PC-3 (cell line): ENCODE data around the gene GTSF1L. TPM values are rescaled to one million over a fixed set of nuclear protein-coding genes. Genes with fewer than 3 reads are reported as not detected.

Source experiments
- ATAC-seq: fragments of 200-7000 bp; cut with Tn5 transposase; 2 replicates; pipeline ENCODE4 v1.9.1; 2020; ENCODE audit warnings: mild to moderate bottlenecking, moderate library complexity
- BruUV-seq: library from RNA; stranded (reverse); fragments of 400-500 nt; replicated peaks from 2 replicates; lab custom pipeline; 2021; lab: Mats Ljungman, UMichigan
- CTCF ChIA-PET: fragments of 300-600 bp; sonication (Branson Sonifier 250); formaldehyde crosslinking; loops from one replicate; lab custom pipeline; 2022; ENCODE audit warnings: antibody characterized with exemption; lab: Charles Lee
- POLR2A ChIA-PET: fragments of 300-600 bp; sonication (Branson Sonifier 250); formaldehyde crosslinking; loops from one replicate; lab custom pipeline; 2022; ENCODE audit warnings: antibody characterized with exemption; ENCODE audit not compliant: unreplicated experiment; lab: Charles Lee
- DNase-seq: peaks from one replicate; pipeline ENCODE4 v3.0.0-alpha.2; 2015
- H2AFZ ChIP-seq: fragments of 300-600 bp; sonication (generic); 2 replicates; pipeline ENCODE4 v1.6.0; 2016; ENCODE audit warnings: antibody characterized with exemption, low read length
- H3F3A ChIP-seq: fragments of 300-600 bp; sonication (generic); one replicate; pipeline ENCODE4 v1.6.0; 2017; ENCODE audit warnings: antibody characterized with exemption, low read length, control low read depth, mild to moderate bottlenecking; ENCODE audit not compliant: unreplicated experiment
- H3K27ac ChIP-seq: fragments of 300-600 bp; sonication (generic); 2 replicates; pipeline ENCODE4 v1.5.1; 2016; ENCODE audit warnings: mild to moderate bottlenecking, low read length
- H3K27me3 ChIP-seq: fragments of 300-600 bp; sonication (generic); 2 replicates; pipeline ENCODE4 v1.6.1; 2016; ENCODE audit warnings: low read length, mixed read lengths
- H3K36me3 ChIP-seq: fragments of 300-600 bp; sonication (generic); 2 replicates; pipeline ENCODE4 v1.6.1; 2016; ENCODE audit warnings: low read depth, mixed run types, low read length, mixed read lengths
- H3K4me1 ChIP-seq: fragments of 300-600 bp; sonication (generic); 2 replicates; pipeline ENCODE4 v1.5.1; 2016; ENCODE audit warnings: low read length; ENCODE audit not compliant: insufficient read depth
- H3K4me2 ChIP-seq: fragments of 300-600 bp; sonication (generic); 2 replicates; pipeline ENCODE4 v1.6.0; 2016; ENCODE audit warnings: low read length
- H3K4me3 ChIP-seq: fragments of 300-600 bp; sonication (generic); 2 replicates; pipeline ENCODE4 v1.5.1; 2016; ENCODE audit warnings: mild to moderate bottlenecking, low read length, mixed read lengths
- H3K79me2 ChIP-seq: fragments of 300-600 bp; sonication (generic); 2 replicates; pipeline ENCODE4 v1.6.1; 2017; ENCODE audit warnings: low read length, mixed read lengths
- H3K9ac ChIP-seq: fragments of 300-600 bp; sonication (generic); 2 replicates; pipeline ENCODE4 v1.6.0; 2016; ENCODE audit warnings: mild to moderate bottlenecking, low read length
- H3K9me2 ChIP-seq: fragments of 300-600 bp; sonication (generic); replicated peaks from 2 replicates; pipeline ENCODE4 v1.6.1; 2016; ENCODE audit warnings: mixed run types, low read length, mixed read lengths
- H3K9me3 ChIP-seq: fragments of 300-600 bp; sonication (generic); 2 replicates; pipeline ENCODE4 v1.6.1; 2016; ENCODE audit warnings: low read length, mixed read lengths
- H4K20me1 ChIP-seq: fragments of 300-600 bp; sonication (generic); 2 replicates; pipeline ENCODE4 v1.6.1; 2016; ENCODE audit warnings: low read length, mixed read lengths
- EZH2 ChIP-seq: fragments of 300-600 bp; sonication (generic); IDR thresholded peaks from one replicate; pipeline ENCODE4 v1.6.1; 2017; ENCODE audit warnings: antibody characterized with exemption, mild to moderate bottlenecking, low read length; ENCODE audit not compliant: unreplicated experiment
- EZH2phosphoT487 ChIP-seq: fragments of 300-600 bp; sonication (generic); IDR thresholded peaks from 2 replicates; pipeline ENCODE4 v1.6.1; 2018; ENCODE audit warnings: mild to moderate bottlenecking, antibody characterized with exemption, low read length, borderline replicate concordance
- intact Hi-C: fragments of 100-400 bp; cut with micrococcal nuclease; formaldehyde crosslinking; loops from 2 replicates; pipeline ENCODE4 v1.9.0; 2023
- total RNA-seq: library from RNA; depleted of rRNA; stranded (reverse); fragments of >200 nt; gene quantifications from 2 replicates; pipeline ENCODE4 v1.2.3, GENCODE V29; 2014
- TF ChIP-seq, protein P1 (sequence below): fragments of 300-600 bp; sonication (generic); conservative IDR thresholded peaks from 2 replicates; pipeline ENCODE4 v1.5.1; 2017; ENCODE audit warnings: antibody characterized with exemption, low read depth, mild to moderate bottlenecking, low read length

The GTSF1L gene
- total RNA-seq, 1 experiment from 2014 or later: not detected

DNA sequence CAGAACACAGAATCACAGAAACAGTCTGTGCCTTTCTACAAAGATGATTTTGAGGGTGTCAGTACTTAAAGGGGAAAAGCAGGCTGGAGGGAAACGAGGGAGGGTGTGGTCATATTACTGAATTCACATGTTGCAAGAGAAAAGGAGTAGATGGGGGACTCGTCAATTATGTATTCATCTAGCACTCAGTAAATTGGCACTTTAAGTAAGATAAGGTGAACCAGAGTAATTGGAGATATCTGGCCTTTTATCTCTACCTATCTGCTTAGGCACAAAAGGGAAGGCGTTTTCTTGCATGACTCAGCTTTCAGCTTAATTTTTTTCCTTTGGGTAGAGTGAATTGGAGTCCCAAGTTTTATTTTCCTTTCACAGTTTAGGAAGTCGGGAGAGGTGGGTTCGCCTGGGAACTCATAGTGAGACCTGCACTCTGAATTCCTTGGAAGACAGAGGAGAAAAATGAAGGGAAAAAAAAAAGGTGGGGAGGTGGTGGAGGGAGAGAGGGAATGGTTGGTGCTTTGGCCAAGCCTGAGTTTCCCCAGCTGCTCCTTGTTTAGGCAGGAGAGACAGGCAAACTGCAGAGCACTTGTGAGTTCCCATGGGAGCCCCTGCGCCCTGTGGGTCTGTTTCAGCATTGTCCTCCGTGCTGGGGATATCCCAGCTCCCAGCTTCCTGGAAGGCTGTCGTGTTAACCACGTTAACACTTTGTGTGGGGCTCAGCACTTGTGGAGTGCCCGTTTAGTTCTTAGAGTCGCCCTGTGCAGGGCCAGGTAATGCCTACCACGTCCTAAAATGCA lies 19.7 kb upstream of the GTSF1L start:
- TF ChIP-seq EZH2 (no peak), EZH2phosphoT487 (no peak)
- TF ChIP-seq, protein P1, sequence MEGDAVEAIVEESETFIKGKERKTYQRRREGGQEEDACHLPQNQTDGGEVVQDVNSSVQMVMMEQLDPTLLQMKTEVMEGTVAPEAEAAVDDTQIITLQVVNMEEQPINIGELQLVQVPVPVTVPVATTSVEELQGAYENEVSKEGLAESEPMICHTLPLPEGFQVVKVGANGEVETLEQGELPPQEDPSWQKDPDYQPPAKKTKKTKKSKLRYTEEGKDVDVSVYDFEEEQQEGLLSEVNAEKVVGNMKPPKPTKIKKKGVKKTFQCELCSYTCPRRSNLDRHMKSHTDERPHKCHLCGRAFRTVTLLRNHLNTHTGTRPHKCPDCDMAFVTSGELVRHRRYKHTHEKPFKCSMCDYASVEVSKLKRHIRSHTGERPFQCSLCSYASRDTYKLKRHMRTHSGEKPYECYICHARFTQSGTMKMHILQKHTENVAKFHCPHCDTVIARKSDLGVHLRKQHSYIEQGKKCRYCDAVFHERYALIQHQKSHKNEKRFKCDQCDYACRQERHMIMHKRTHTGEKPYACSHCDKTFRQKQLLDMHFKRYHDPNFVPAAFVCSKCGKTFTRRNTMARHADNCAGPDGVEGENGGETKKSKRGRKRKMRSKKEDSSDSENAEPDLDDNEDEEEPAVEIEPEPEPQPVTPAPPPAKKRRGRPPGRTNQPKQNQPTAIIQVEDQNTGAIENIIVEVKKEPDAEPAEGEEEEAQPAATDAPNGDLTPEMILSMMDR: no peak
- BruUV-seq: no TSS peak
- H3K9me2 ChIP-seq: no peaks in the 10 kb centered on the region
- H3F3A ChIP-seq: no peaks in the 10 kb centered on the region
- no peak overlapping the region for H3K27ac ChIP-seq
- no peaks in the 10 kb centered on the region for H3K27me3 ChIP-seq
- no peaks in the 10 kb centered on the region for H4K20me1 ChIP-seq
- intact Hi-C loops: no loop called here
- no peak for DNase-seq
- ChIA-PET CTCF (no interaction called here), POLR2A (interaction anchor here (0.7 kb wide), 1 partner anchor 16 kb away, joined by 3 read pairs; no protein-coding TSS in a partner anchor)
- H3K4me2 ChIP-seq: no peak overlapping the region
- no peak overlapping the region for H3K9ac ChIP-seq
- peaks cover 15% of the 10 kb centered on the region for H3K4me1 ChIP-seq
- H2AFZ ChIP-seq: 0 out of 2 replicates have a peak overlapping the region, but pooled peaks have one; percentile 8
- no peaks in the 10 kb centered on the region for H3K36me3 ChIP-seq
- no peaks in the 10 kb centered on the region for H3K79me2 ChIP-seq
- ATAC-seq: no peak
- no peaks in the 10 kb centered on the region for H3K9me3 ChIP-seq
- no peak overlapping the region for H3K4me3 ChIP-seq

DNA sequence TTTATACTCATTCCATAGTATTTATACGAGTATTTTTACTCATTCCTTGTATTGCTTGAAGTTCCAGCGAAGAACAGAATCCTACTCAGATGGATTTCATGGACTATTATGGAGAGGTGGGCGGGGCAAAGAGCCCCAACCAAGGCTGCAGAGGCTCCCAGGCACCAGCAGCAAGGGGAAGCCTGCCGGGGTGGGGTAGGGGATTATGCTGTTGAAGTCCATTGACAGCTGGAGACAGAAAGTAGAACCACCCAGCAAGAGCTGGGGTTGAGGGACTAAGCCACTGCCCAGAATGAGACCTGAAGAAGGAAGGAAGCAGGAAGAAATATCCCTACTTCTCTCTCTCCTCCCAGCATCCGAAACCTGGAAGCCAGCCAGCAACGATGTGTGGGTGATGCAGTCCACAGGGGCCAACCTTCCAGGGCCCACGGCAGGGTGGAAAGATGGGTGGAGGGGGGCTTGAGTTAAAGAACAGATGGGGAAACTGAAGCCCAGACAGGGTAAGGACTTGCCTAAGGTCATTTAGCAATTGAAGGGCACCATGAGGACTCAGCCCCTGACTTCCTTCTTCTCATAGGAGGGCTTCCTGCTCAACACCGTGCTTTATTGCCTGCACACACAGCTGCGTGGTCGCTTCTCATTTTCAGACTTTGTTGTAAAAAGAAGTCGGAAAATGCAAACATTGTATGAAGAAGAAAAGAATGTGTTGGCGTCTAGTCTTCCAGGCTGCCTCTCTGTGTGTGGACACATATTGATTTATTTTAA lies 18.3 kb upstream of the GTSF1L start:
- ChIA-PET CTCF (no interaction called here), POLR2A (no interaction called here)
- Histone ChIP-seq H3K27me3 (no peaks in the 10 kb centered on the region), H3K36me3 (no peaks in the 10 kb centered on the region), H3K79me2 (no peaks in the 10 kb centered on the region), H3K4me3 (no peak overlapping the region), H3K27ac (no peak overlapping the region), H3K9me2 (no peaks in the 10 kb centered on the region), H3K4me1 (peaks cover 3% of the 10 kb centered on the region; the same call in 1 of the 2 replicates), H3K9ac (no peak overlapping the region), H3K9me3 (no peaks in the 10 kb centered on the region), H3F3A (no peaks in the 10 kb centered on the region), H4K20me1 (no peaks in the 10 kb centered on the region), H3K4me2 (no peak overlapping the region), H2AFZ (no peak overlapping the region)
- TF ChIP-seq, protein P1: no peak
- no peak for TF ChIP-seq EZH2
- no peak for TF ChIP-seq EZH2phosphoT487
- DNase-seq (no peak), ATAC-seq (no peak)
- BruUV-seq: no TSS peak
- intact Hi-C loops: no loop called here
